ENCODE data around the gene CFAP77. TPM values are rescaled to one million over a fixed set of nuclear protein-coding genes. Genes with fewer than 3 reads are reported as not detected.

Gene CFAP77
- total and polyA plus RNA-seq, 2 of the 8 experiments (the other 6 are each of a cell fraction or from before 2014, with no cell fraction given): 0.63 to 0.97 TPM

DNA sequence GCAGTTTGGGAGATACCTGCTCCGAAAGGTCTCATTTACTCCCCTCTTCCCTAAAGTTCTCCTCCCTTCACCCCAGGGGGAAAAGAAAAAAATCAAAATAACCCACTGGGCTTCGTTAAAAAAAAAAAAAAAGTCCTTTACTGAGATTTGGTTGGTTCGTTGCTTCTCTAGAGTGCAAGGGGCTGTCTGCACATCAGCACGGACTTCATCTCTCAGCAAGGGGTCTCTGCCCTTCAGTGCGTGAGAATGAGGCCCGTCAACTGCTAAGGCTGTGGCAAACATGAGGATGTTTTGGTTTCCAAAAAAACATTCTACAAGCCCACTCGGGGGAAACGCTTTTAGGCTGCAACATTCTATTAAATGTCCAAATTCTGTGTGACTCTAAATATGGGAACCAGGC is 182.4 kb downstream of the CFAP77 start:
- WGBS, 2 experiments (ENCODE audit: extremely low coverage in 1 of 2, insufficient coverage in 1 of 2, insufficient read length in 1 of 2, insufficient replicate concordance in 2 of 2, low coverage in 1 of 2, low lambda C conversion rate in 2 of 2, missing lambda C conversion rate in 1 of 2): 23% methylated on average over 8 of the region's 8 CpGs; no CpG with 5 or more reads in 1 of the 2 experiments

More for the DNA sequence above, 182.4 kb downstream of the CFAP77 start:
- ChIA-PET POLR2A (ENCODE audit: partially characterized antibody) (interaction anchor here (0.8 to 1.4 kb wide), 2 partner anchors 13 to 94 kb away, joined by 3 read pairs; no protein-coding TSS in a partner anchor), CTCF (ENCODE audit: partially characterized antibody) (interaction anchor here (0.6 to 1.3 kb wide), 4 partner anchors 9 to 180 kb away, joined by 3 to 4 read pairs (median 3); no protein-coding TSS in a partner anchor)
- H2BK12ac ChIP-seq (ENCODE audit: low read depth, low read length): peak overlapping the region; percentile 77; the same call in 1 of the 2 replicates
- H2BK20ac ChIP-seq (ENCODE audit: low read length): 0 out of 2 replicates have a peak overlapping the region, but pooled peaks have one; percentile 87
- H3K4me1 ChIP-seq (replicated peaks in 1 of 4; ENCODE audit: control insufficient read depth in 3 of 4, insufficient read depth in 4 of 4, low read length in 3 of 4): peaks cover 3 to 43% (median 21%) of the 10 kb centered on the region in 4 experiments
- H2AFZ ChIP-seq (ENCODE audit: low read length): no peak overlapping the region
- no peak overlapping the region; the same call in 1 of the 2 replicates for H3K27ac ChIP-seq (ENCODE audit: low read depth, low read length)
- H3K4me3 ChIP-seq (ENCODE audit: extremely low read depth in 1 of 4, insufficient read depth in 2 of 4, low read depth in 3 of 4, low read length in 4 of 4): peak overlapping the region; percentile 3 to 65 (median 42); a peak in 7 of 8 replicates
- H3K27me3 ChIP-seq (replicated peaks in 1 of 4; ENCODE audit: control insufficient read depth in 3 of 4, extremely low read depth in 1 of 4, insufficient read depth in 3 of 4, low read length in 3 of 4): peaks cover 25 to 36% (median 33%) of the 10 kb centered on the region in 4 experiments
- no peaks in the 10 kb centered on the region for H3K79me2 ChIP-seq (ENCODE audit: control insufficient read depth in 1 of 2, insufficient read depth in 2 of 2, low read length in 2 of 2)
- no peak overlapping the region; the same call in 1 of the 2 replicates for H2BK5ac ChIP-seq (ENCODE audit: low read depth, low read length)
- H3K79me1 ChIP-seq (ENCODE audit: low read depth, low read length): no peaks in the 10 kb centered on the region
- no peak overlapping the region for H4K8ac ChIP-seq (ENCODE audit: extremely low read depth, insufficient read depth, low read length)
- H3K23ac ChIP-seq (ENCODE audit: insufficient read length): no peak overlapping the region
- H2AK5ac ChIP-seq (ENCODE audit: low read depth, low read length): no peak overlapping the region
- FAIRE-seq: no peak
- peaks cover 0 to 13% of the 10 kb centered on the region in 2 experiments for H4K20me1 ChIP-seq (replicated peaks in 1 of 2; ENCODE audit: control insufficient read depth in 1 of 2, insufficient read depth in 2 of 2, low read length in 2 of 2)
- no peak overlapping the region for H3K56ac ChIP-seq (replicated peaks; ENCODE audit: insufficient read length, low read depth, low read length)
- peak overlapping the region; percentile 91; the same call in 1 of the 2 replicates for H3K18ac ChIP-seq (ENCODE audit: extremely low read depth, low read length)
- DNase-seq (ENCODE audit: low read depth in 1 of 2, low spot score in 2 of 2): no peak
- H4K91ac ChIP-seq (replicated peaks; ENCODE audit: insufficient read length, low read length): peak overlapping the region; percentile 45
- no peak overlapping the region for H3K14ac ChIP-seq (ENCODE audit: insufficient read length)
- peak overlapping the region; percentile 86 to 89 for H3K4me2 ChIP-seq (ENCODE audit: insufficient read depth in 1 of 2, low read depth in 2 of 2, low read length in 2 of 2)
- peak overlapping the region; percentile 0 for H4K5ac ChIP-seq (ENCODE audit: insufficient read length, low read depth, low read length)
- peaks cover 17% of the 10 kb centered on the region for H3K23me2 ChIP-seq (ENCODE audit: low read depth, low read length)
- H2BK120ac ChIP-seq (replicated peaks; ENCODE audit: low read depth, low read length): peak overlapping the region; percentile 7
- TF ChIP-seq HDAC2 (IDR thresholded peaks at IDR 0.05; ENCODE audit: borderline replicate concordance in 1 of 2, low read depth in 2 of 2, low read length in 2 of 2) (no peak), EZH2 (IDR thresholded peaks at IDR 0.05; ENCODE audit: low read depth, low read length, severe bottlenecking) (peak; percentile 29), PHF8 (conservative IDR thresholded peaks at IDR 0.05; ENCODE audit: low read depth, low read length) (no peak)
- no peak overlapping the region for H2BK15ac ChIP-seq (ENCODE audit: low read length)
- no peaks in the 10 kb centered on the region for H3K9me3 ChIP-seq (ENCODE audit: insufficient read depth in 2 of 2, low read depth in 1 of 2, low read length in 1 of 2)
- H3K9ac ChIP-seq (replicated peaks in 1 of 4; ENCODE audit: extremely low read depth in 1 of 4, low read depth in 3 of 4, low read length in 3 of 4): peak overlapping the region in 2 of 4 experiments; percentile 20 to 29; a peak in 2 of 7 replicates
- H3K4ac ChIP-seq (replicated peaks; ENCODE audit: insufficient read length, low read depth, low read length): no peak overlapping the region
- H3K36me3 ChIP-seq (ENCODE audit: control insufficient read depth in 2 of 4, insufficient read depth in 4 of 4, low read length in 3 of 4): peaks cover 0 to 4% (median 0%) of the 10 kb centered on the region in 4 experiments; a peak in 1 of 8 replicates

Measured in H1 (cell line).